Sigmoid colon (tissue), 7 donors: ENCODE results near the gene OR5I1. TPM values are rescaled to one million over a fixed set of nuclear protein-coding genes. Genes with fewer than 3 reads are reported as not detected.

ENCODE experiments used
- DNase-seq: peaks from one replicate; pipeline ENCODE4 v3.0.0-alpha.2; 2019
- H3K27ac ChIP-seq, 4 donors: fragments of 200-600 bp; sonication (generic); one replicate each; pipeline ENCODE4 v1.5.1; 2016 to 2019; ENCODE audit warnings: mild to moderate bottlenecking in 1 of 4
- H3K27me3 ChIP-seq, 3 donors: fragments of 200-600 bp; sonication (generic); one replicate each; pipeline ENCODE4 v1.5.1; 2019; ENCODE audit warnings: mild to moderate bottlenecking in 1 of 3
- H3K36me3 ChIP-seq, 4 donors: fragments of 200-600 bp; sonication (generic); one replicate each; pipeline ENCODE4 v1.5.1; 2016 to 2019
- H3K4me1 ChIP-seq, 4 donors: fragments of 200-600 bp; sonication (generic); one replicate each; pipeline ENCODE4 v1.5.1; 2017 to 2019
- H3K4me3 ChIP-seq, 4 donors: fragments of 200-600 bp; sonication (generic); one replicate each; pipeline ENCODE4 v1.5.1; 2017 to 2019; ENCODE audit warnings: mild to moderate bottlenecking in 2 of 4, moderate library complexity in 1 of 4
- H3K9me3 ChIP-seq, 4 donors: fragments of 200-600 bp in 3 of 4; sonication (generic) in 3 of 4; one replicate each; pipeline versions ENCODE4 v1.5.1 to v1.6.1; 2013 to 2019
- CTCF ChIP-seq, 4 experiments: fragments of 450-650 bp in 3 of 4; fragments of 200-600 bp in 1 of 4; IDR thresholded peaks; one replicate each; pipeline ENCODE4 v1.5.1; 2016 to 2019; ENCODE audit warnings: antibody characterized with exemption in 4 of 4, mild to moderate bottlenecking in 3 of 4, moderate library complexity in 2 of 4
- EP300 ChIP-seq, 4 donors: sonication (generic); formaldehyde crosslinking; IDR thresholded peaks; one replicate each; pipeline ENCODE4 v1.6.1; 2017; ENCODE audit warnings: antibody characterized with exemption in 4 of 4
- POLR2A ChIP-seq, 2 donors: fragments of 450-650 bp; IDR thresholded peaks; one replicate each; pipeline ENCODE4 v1.6.1; 2016; ENCODE audit warnings: antibody characterized with exemption in 2 of 2, mild to moderate bottlenecking in 2 of 2, moderate library complexity in 2 of 2
- POLR2AphosphoS5 ChIP-seq, 4 donors: sonication (generic); formaldehyde crosslinking; IDR thresholded peaks; one replicate each; pipeline ENCODE4 v1.6.1; 2017; ENCODE audit warnings: antibody characterized with exemption in 4 of 4
- WGBS, 2 donors: extraction: QIAGEN DNeasy Blood & Tissue Kit; methylation state at CpG; one replicate each; pipeline ENCODE4 v1.1.7; 2013; 5-methylcytosine and 5-hydroxymethylcytosine counted together
- intact Hi-C: fragments of 100-400 bp; cut with DNase I; formaldehyde crosslinking; loops from one replicate; pipeline ENCODE4 v1.15.1; 2023
- polyA plus RNA-seq, 3 donors: library from polyadenylated mRNA; stranded (reverse); fragments of 200-250 nt; gene quantifications; one replicate each; pipeline ENCODE4 v1.2.3, GENCODE V29; 2013
- total RNA-seq, 4 donors: library from RNA; depleted of rRNA; stranded (reverse); fragments of >200 nt; gene quantifications; one replicate each; pipeline ENCODE4 v1.1.0, GENCODE V29; 2016
- donor health status: healthy with polysubstance abuse.
- donor health status: Bipolar disorder and iron deficiency.
- donor health status: healthy.

OR5I1 gene
- total RNA-seq (not detected), polyA plus RNA-seq (not detected)

DNA sequence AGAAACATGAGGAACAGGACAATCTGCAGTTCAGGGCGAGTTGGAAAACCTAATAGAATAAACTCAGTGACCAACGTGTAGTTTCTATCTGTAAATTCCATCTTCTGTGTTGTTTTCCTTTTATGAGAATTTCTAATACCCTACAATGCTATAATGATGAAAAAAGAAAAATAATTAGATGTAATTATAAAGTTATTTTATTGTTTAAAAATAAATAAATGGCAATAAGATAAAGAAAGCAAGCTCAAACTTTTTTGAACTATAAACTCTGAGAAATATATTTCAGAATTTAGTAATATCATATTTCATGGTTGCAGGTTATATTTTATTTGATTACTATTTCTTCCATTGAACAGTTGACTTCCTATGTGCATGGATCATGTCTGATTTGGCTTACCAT is at the start of gene OR5I1:
OR5I1 (minus strand) TSS at position 101 of the 400 bp plus-strand sequence; CDS start at position 101, 0 bp downstream.
- Histone ChIP-seq H3K9me3 (no peaks in the 10 kb centered on the region), H3K36me3 (no peaks in the 10 kb centered on the region), H3K4me1 (no peaks in the 10 kb centered on the region), H3K27me3 (no peaks in the 10 kb centered on the region), H3K27ac (no peak within 1 kb of the TSS), H3K4me3 (no peak within 1 kb of the TSS)
- no peak for TF ChIP-seq POLR2AphosphoS5 (IDR thresholded peaks at IDR 0.05)
- no peak for DNase-seq
- WGBS, 2 donors = 68 to 74% methylated on average over 2 of the region's 2 CpGs
- intact Hi-C loops = no loop called here

DNA sequence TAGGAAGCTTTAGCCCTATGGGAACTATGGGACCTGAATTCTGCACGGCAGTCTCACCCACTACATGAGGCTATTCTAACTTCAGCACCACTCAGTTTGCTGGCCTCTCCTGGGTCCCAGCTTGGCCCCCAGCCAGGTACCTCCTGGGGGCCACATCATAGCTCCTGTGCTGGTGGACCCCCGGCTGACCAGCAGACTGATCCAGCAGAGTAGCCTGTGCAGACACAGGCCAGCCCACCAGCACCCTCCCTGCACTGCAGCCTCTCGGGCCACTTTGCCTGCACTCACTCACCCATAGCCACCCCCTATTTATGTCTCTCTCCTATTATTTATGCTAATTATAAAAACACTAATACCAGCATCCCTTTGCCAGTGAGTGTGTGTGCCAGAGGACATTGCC is 34.7 kb upstream of the OR5I1 start:
- intact Hi-C loops = no loop called here
- no peak for TF ChIP-seq EP300 (IDR thresholded peaks at IDR 0.05)
- no peak for TF ChIP-seq CTCF (IDR thresholded peaks at IDR 0.05)
- TF ChIP-seq POLR2AphosphoS5 (IDR thresholded peaks at IDR 0.05) = no peak
- TF ChIP-seq POLR2A (IDR thresholded peaks at IDR 0.05) = no peak
- Histone ChIP-seq H3K27me3 (no peaks in the 10 kb centered on the region), H3K27ac (no peak overlapping the region), H3K4me1 (no peaks in the 10 kb centered on the region), H3K4me3 (no peak overlapping the region), H3K36me3 (no peaks in the 10 kb centered on the region), H3K9me3 (no peaks in the 10 kb centered on the region)
- DNase-seq = no peak
- WGBS, 2 donors = 93 to 95% methylated on average over 3 of the region's 3 CpGs

DNA sequence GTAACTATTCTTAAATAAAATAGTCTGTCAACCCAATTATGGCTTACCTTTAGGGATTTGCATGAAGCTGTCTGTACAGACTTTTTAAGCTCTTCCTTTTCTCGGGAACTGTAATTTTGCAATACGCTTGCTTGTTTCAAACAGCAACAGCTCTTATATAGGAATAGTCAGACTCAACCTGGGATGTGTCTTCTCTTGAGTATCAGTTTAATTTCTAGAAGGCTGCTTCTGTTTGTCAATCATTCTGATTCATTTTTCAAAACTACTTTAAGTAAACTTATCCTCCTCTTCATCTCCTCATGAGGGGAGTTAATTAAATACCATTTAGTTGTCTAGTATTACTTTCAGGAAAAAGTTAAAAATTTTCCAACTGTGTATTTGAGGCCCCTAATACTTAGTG is 33.6 kb upstream of the OR5I1 start, which contains the start of gene OR10AG1:
OR10AG1 (minus strand) TSS at position 101 of the 400 bp plus-strand sequence; CDS start at position 63, 38 bp downstream.
- H3K27ac ChIP-seq = no peak within 1 kb of the TSS
- no peaks in the 10 kb centered on the region for H3K36me3 ChIP-seq
- TF ChIP-seq EP300 (IDR thresholded peaks at IDR 0.05) (no peak), POLR2AphosphoS5 (IDR thresholded peaks at IDR 0.05) (no peak), POLR2A (IDR thresholded peaks at IDR 0.05) (no peak), CTCF (IDR thresholded peaks at IDR 0.05) (no peak)
- H3K27me3 ChIP-seq = no peaks in the 10 kb centered on the region
- no peaks in the 10 kb centered on the region for H3K4me1 ChIP-seq
- 85 to 90% methylated on average over 2 of the region's 2 CpGs for WGBS, 2 donors
- intact Hi-C loops = no loop called here
- H3K9me3 ChIP-seq = no peaks in the 10 kb centered on the region
- DNase-seq = no peak
- no peak within 1 kb of the TSS for H3K4me3 ChIP-seq

- Histone ChIP-seq H3K27me3 (no peaks in the 10 kb centered on the region), H3K4me1 (no peaks in the 10 kb centered on the region), H3K4me3 (no peak overlapping the region), H3K27ac (no peak overlapping the region), H3K9me3 (no peaks in the 10 kb centered on the region), H3K36me3 (no peaks in the 10 kb centered on the region)
- WGBS, 2 donors = 86 to 93% methylated on average over 5 of the region's 5 CpGs
- intact Hi-C loops = no loop called here
- TF ChIP-seq CTCF (IDR thresholded peaks at IDR 0.05) = no peak
- TF ChIP-seq EP300 (IDR thresholded peaks at IDR 0.05) = no peak
- no peak for TF ChIP-seq POLR2A (IDR thresholded peaks at IDR 0.05)
- TF ChIP-seq POLR2AphosphoS5 (IDR thresholded peaks at IDR 0.05) = no peak
- no peak for DNase-seq
Measured at GRCh38 chr11:55967914-55968313, 31.7 kb upstream of the OR5I1 start.

DNA sequence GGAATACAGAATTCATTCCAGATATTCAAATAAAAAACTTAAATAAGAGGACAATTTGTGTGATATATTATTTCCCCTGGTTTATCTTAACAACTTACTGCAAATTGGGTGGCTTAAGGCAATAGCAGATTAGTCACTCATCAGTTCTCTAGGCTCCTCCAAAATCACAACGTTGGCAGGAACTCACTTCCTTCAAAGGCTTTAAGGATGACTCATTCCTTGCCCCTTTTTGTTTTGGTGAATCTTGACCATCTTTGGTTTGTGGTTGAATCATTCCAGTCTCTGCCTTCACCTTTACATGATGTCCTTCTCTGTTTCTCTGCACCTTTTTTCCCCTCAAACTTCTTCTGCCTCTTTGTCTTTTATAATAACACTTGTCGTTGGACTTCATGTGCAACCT is 30.2 kb upstream of the OR5I1 start:
- H3K27me3 ChIP-seq = no peaks in the 10 kb centered on the region
- DNase-seq = no peak
- no peak overlapping the region for H3K27ac ChIP-seq
- 64 to 72% methylated on average over 2 of the region's 2 CpGs for WGBS, 2 donors
- TF ChIP-seq POLR2AphosphoS5 (IDR thresholded peaks at IDR 0.05) (no peak), POLR2A (IDR thresholded peaks at IDR 0.05) (no peak), EP300 (IDR thresholded peaks at IDR 0.05) (no peak), CTCF (IDR thresholded peaks at IDR 0.05) (no peak)
- intact Hi-C loops = no loop called here
- no peak overlapping the region for H3K4me3 ChIP-seq
- H3K9me3 ChIP-seq = no peaks in the 10 kb centered on the region
- H3K36me3 ChIP-seq = no peaks in the 10 kb centered on the region
- no peaks in the 10 kb centered on the region for H3K4me1 ChIP-seq
